ENCODE measurements around the gene MICB.

GRCh38 chr6:31465185-31465536, 32.8 kb upstream of the MICB start:
- TF ChIP-seq CTCF (conservative IDR thresholded peaks at IDR 0.05; ENCODE audit: low read length) (no peak), EZH2phosphoT487 (IDR thresholded peaks at IDR 0.05; ENCODE audit: borderline replicate concordance) (no peak)
